Measurements from ENCODE around the gene IQCK.

Gene IQCK

GRCh38 chr16:19808061-19808641, 90.1 kb downstream of the IQCK start:
- no peak for DNase-seq

- DNase-seq: no peak
Measured at GRCh38 chr16:19809121-19809635, 91.1 kb downstream of the IQCK start.

- DNase-seq: no peak
Measured at GRCh38 chr16:19809693-19810092, 91.6 kb downstream of the IQCK start.

- DNase-seq: no peak
Measured at GRCh38 chr16:19810817-19811731, 93.0 kb downstream of the IQCK start.

GRCh38 chr16:19812986-19813385, 94.9 kb downstream of the IQCK start:
- no peak for DNase-seq

GRCh38 chr16:19815418-19815817, 97.3 kb downstream of the IQCK start:
- DNase-seq: no peak

- no peak for DNase-seq
Measured at GRCh38 chr16:19817122-19817521, 99.1 kb downstream of the IQCK start.

- DNase-seq: no peak
Measured at GRCh38 chr16:19817875-19818274, 99.8 kb downstream of the IQCK start.

- DNase-seq: no peak
Measured at GRCh38 chr16:19822533-19822932, 104.5 kb downstream of the IQCK start.

- DNase-seq: no peak
Measured at GRCh38 chr16:19823322-19823721, 105.3 kb downstream of the IQCK start.

- no peak for DNase-seq
Measured at GRCh38 chr16:19824216-19824615, 106.1 kb downstream of the IQCK start.

- no peak for DNase-seq
Measured at GRCh38 chr16:19829844-19830692, 112.0 kb downstream of the IQCK start.

GRCh38 chr16:19830902-19831560, 113.0 kb downstream of the IQCK start:
- DNase-seq: no peak

GRCh38 chr16:19831678-19832077, 113.6 kb downstream of the IQCK start:
- DNase-seq: no peak

GRCh38 chr16:19833176-19833575, 115.1 kb downstream of the IQCK start:
- DNase-seq: no peak

- no peak for DNase-seq
Measured at GRCh38 chr16:19833581-19833980, 115.5 kb downstream of the IQCK start.

- DNase-seq: no peak
Measured at GRCh38 chr16:19835196-19835595, 117.1 kb downstream of the IQCK start.

- no peak for DNase-seq
Measured at GRCh38 chr16:19835968-19836421, 117.9 kb downstream of the IQCK start.

GRCh38 chr16:19837331-19837980, 119.4 kb downstream of the IQCK start:
- no peak for DNase-seq

GRCh38 chr16:19837984-19838707, 120.1 kb downstream of the IQCK start:
- DNase-seq: no peak

- no peak for DNase-seq
Measured at GRCh38 chr16:19840524-19841110, 122.5 kb downstream of the IQCK start.
